GM19438 (cell line): ENCODE data around the gene KCNQ5.

Experiments
- ATAC-seq: cut with Tn5 transposase; IDR thresholded peaks from one replicate; pipeline ENCODE4 v1.9.1; 2021; ENCODE audit warnings: low read depth; ENCODE audit not compliant: unreplicated experiment

KCNQ5 gene

DNA sequence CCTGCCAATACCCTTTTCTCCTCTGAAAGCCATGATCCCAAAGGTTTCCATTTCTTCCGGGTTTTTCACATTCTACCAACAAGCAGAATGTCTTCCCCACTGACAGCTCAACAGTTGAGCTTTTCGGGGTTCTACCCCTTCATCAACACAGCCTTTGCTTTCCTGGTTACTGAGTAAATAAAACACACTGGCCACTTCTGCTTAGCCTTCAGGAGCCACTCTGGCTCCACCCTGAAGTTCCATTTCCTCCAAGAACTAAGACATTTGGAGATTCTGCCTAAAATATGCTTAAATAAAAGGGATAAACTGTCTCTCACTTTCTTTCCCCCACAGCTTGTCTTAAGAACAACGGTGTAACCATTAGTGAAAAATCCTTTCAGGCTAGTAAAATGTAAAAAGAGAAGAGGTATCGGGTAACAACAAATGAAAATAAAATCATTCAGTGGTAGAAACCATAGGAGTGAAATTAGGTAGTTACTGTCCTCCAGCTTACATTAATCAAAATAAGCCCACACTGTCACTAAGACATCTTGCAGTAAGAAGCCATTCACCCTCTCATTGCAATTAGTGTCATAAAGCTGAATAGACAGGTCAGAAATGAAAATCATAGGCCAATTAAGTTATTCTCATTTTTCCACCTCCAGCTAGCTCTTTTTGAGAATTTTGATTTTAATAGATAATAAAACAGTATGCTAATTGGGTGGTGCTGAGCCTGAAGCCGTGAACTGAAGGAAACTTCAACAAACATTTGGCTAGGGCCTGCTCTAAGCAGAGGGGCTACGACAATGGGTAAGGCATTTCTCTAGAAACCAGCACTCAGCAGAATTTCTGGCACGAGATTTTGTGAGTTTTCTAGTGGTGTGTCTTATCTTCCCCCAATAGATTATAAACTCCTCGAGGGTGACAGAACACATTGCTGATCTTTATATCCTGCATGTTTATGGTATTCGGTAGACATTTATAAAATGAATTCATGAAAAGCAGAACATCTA, 409.2 kb downstream of the KCNQ5 start:
- no peak for ATAC-seq

GRCh38 chr6:73032586-73032985, 410.7 kb downstream of the KCNQ5 start:
- ATAC-seq = no peak

- ATAC-seq = no peak
Measured at GRCh38 chr6:73036689-73037088, 414.8 kb downstream of the KCNQ5 start.

GRCh38 chr6:73041051-73041450, 419.2 kb downstream of the KCNQ5 start:
- no peak for ATAC-seq

DNA sequence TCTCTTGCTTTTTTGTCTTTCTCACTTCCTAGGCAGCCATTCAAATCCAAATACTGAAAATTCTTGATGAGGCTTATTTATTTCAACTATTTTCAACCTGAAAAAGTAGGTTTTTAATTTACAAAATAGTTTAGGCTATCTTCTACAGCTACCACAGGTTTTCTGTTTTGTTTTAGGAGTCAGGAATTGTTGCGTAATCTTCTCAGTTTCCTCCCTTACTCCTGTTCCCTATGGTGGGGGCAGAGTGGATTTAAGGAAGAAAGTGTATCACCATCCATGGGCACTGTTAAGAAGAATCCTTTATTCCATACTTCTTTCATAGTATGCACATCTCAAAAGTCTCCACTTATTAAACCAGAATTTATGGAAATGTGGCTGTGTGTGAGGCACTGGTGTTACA, 421.0 kb downstream of the KCNQ5 start:
- ATAC-seq = no peak

- no peak for ATAC-seq
Measured at GRCh38 chr6:73043446-73043845, 421.6 kb downstream of the KCNQ5 start.

DNA sequence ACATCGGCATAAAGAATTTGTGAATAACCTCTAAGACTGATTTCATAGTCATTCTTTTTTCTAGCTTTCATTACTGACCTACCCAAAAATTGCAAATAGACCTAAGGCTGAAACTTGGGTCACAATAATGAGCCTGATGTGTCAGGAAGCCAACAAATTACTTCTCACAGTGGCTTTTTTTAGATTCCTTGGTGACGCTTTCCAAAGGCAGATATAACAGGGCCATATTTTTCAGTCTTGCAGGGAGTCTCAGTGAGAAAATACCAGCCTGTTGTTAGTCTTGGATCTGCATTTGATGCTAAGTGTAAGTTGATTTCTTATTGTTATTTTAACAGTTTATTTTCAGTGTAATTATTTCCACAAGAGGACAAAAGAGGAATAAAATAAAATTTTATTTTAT, 423.7 kb downstream of the KCNQ5 start:
- ATAC-seq = no peak

- no peak for ATAC-seq
Measured at GRCh38 chr6:73047801-73048200, 425.9 kb downstream of the KCNQ5 start.

- no peak for ATAC-seq
Measured at GRCh38 chr6:73049971-73050594, 428.2 kb downstream of the KCNQ5 start.

GRCh38 chr6:73050706-73051105, 428.8 kb downstream of the KCNQ5 start:
- ATAC-seq = no peak

DNA sequence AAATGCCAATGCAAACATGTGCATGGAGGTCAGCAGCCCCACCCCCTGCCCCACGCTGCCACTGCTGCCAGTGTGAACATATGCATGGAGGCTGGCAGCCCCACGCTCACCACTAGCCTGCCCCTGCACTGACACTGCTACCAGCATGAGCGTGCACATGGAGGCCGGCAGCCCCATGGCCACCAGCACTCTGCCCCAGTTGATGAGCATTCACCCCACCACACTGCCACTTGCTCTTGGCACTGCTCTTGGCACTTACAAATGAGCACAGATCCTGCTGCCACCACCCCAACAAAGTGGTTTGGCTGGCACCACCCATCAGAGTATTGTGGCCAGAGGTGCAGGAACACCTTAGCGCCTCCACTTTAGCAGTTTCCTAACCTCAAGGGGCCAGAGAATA, 429.3 kb downstream of the KCNQ5 start:
- ATAC-seq = no peak

DNA sequence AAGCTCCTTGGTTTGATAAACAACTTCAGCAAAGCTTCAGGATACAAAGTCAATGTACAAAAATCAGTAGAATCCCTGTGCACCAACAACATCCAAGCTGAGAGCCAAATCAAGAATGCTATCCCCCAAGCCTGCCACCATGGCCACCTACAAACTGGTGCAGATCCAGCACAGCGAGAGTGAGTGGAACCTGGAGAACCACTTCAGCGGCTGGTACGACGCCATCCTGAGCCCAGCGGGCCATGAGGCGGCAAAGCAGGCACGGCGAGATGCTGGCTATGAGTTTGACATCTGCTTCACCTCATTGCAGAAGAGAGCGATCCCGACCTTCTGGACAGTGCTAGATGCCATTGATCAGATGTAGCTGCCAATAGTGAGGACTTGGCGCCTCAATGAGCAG, 433.1 kb downstream of the KCNQ5 start:
- ATAC-seq = no peak

DNA sequence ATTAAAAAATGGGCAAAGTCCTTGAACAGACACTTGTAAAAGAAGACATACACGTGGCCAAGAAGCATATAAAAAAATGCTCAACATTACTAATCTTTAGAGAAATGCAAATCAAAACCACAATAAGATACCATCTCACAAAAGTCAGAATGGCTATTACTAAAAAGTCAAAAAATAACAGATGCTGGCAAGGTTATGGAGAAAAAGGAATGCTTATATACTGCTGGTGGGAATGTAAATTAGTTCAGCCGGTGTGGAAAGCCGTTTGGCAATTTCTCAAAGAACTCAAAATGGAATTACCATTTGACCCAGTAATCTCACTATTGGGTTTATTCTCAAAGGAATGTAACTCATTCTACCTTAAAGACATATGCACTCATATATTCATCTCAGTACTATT, 436.9 kb downstream of the KCNQ5 start:
- ATAC-seq = no peak

DNA sequence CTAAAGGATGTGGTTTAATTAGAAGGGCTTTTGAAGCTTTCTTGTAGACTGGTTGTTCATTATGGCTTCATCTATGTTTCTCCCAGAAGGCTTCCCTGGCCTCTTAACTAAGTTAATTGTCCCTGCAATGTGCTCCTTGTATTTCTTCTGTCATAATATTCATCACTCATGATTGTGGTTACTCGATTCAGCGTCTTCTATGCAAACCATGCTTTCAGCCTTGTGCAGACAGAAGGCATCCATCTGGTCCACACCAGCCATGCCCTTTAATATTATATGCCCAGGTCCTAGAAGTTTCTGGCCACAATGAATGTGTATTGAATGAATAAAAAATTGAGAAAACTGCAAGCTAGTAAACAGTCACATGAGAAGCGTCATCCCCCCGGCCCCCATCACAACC, 440.3 kb downstream of the KCNQ5 start:
- ATAC-seq = no peak

- no peak for ATAC-seq
Measured at GRCh38 chr6:73062837-73063236, 441.0 kb downstream of the KCNQ5 start.

DNA sequence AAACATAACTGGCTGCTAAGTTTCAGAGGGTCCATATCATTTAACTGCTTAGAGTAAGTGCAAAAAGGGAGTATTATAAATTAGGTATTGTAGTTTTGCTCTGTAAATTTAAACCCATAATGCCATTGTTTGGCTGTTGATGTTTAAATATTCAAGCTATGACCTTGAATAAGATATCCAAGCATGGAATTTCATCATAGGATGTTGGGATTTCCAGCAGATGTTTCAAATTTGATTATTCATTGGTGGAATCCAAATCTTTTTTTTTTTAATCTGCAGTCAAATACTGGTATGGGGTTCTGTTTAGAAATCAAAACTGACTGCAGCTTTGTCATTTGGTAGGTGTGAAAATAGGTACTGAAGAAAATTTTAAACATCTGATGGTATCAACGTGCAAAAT, 442.4 kb downstream of the KCNQ5 start:
- ATAC-seq = no peak

DNA sequence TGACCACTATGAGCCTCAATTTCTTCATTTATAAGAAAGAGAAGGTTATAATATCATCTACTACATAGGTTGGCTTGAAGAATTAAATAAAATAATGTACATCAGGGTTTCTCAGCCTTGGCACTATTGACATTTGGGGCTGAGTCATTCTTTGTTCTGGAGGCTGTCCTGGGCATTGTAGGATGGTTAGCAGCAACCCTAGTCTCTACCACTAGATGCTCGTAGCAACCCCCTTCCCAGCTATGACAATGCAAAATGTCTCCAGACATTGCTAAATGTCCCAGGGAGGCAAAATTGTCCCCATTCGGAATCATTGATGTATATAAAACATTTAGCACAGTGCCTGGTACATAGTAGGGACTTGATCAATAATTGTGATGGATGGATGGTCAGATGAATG, 451.4 kb downstream of the KCNQ5 start:
- ATAC-seq = no peak

- no peak for ATAC-seq
Measured at GRCh38 chr6:73074175-73074574, 452.3 kb downstream of the KCNQ5 start.

DNA sequence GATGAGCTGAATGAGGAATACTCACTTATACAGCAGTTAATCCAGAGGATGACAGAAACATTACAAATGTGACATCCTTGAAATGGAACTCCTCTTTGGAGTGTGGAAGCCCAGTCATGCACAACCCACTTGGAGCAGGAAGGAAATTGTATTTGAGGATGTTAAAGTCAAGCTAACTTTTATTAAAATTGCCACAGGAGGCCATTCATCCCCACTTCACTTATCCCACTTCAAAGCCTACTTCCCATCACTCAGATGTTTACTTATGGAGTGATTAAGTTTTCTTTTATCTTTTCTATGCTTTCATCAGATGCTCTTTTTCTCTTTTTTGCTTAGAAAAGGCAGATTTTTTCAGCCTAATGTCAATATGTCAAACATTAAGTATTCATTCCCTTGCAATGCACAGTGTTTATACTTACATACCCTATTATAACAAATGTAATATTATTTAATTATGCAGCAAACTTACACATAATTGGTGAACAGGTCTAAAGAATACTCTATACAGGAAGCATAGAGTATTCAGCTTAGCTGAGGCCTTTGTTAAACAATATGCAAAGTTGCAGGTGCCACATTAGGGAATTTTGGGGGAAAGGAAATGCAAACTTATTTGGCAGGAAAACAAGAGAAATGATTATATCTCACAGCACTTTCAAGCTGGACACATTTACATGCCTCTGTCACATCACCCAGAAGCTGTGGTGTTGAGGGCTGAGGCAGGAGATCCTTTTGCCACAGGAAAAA, 454.5 kb downstream of the KCNQ5 start:
- no peak for ATAC-seq

GRCh38 chr6:73078333-73078862, 456.5 kb downstream of the KCNQ5 start:
- ATAC-seq = no peak
